ENCODE measurements around the gene MLLT3. TPM values are rescaled to one million over a fixed set of nuclear protein-coding genes. Genes with fewer than 3 reads are reported as not detected.

Gene MLLT3
- total and polyA plus RNA-seq, 2 of the 8 experiments (the other 6 are each of a cell fraction or from before 2014, with no cell fraction given), result 5.9 to 9.6 TPM

GRCh38 chr9:20300430-20301115 is 321.7 kb downstream of the MLLT3 start:
- Histone ChIP-seq H3K9me3 (ENCODE audit: insufficient read depth in 2 of 2, low read depth in 1 of 2, low read length in 1 of 2) (no peaks in the 10 kb centered on the region), H4K91ac (replicated peaks; ENCODE audit: insufficient read length, low read length) (peak overlapping the region; percentile 35), H3K23me2 (ENCODE audit: low read depth, low read length) (no peaks in the 10 kb centered on the region), H3K27me3 (replicated peaks in 1 of 4; ENCODE audit: control insufficient read depth in 3 of 4, extremely low read depth in 1 of 4, insufficient read depth in 3 of 4, low read length in 3 of 4) (no peaks in the 10 kb centered on the region), H3K79me1 (ENCODE audit: low read depth, low read length) (no peaks in the 10 kb centered on the region), H3K9ac (replicated peaks in 1 of 4; ENCODE audit: extremely low read depth in 1 of 4, low read depth in 3 of 4, low read length in 3 of 4) (no peak overlapping the region), H2AK5ac (ENCODE audit: low read depth, low read length) (no peak overlapping the region; the same call in 1 of the 2 replicates), H2BK20ac (ENCODE audit: low read length) (peak overlapping the region; percentile 100), H3K56ac (replicated peaks; ENCODE audit: insufficient read length, low read depth, low read length) (no peak overlapping the region), H3K14ac (ENCODE audit: insufficient read length) (no peak overlapping the region), H4K20me1 (replicated peaks in 1 of 2; ENCODE audit: control insufficient read depth in 1 of 2, insufficient read depth in 2 of 2, low read length in 2 of 2) (no peaks in the 10 kb centered on the region), H2BK12ac (ENCODE audit: low read depth, low read length) (peak overlapping the region; percentile 83), H3K18ac (ENCODE audit: extremely low read depth, low read length) (peak overlapping the region; percentile 64), H3K4ac (replicated peaks; ENCODE audit: insufficient read length, low read depth, low read length) (no peak overlapping the region), H3K4me3 (ENCODE audit: extremely low read depth in 1 of 4, insufficient read depth in 2 of 4, low read depth in 3 of 4, low read length in 4 of 4) (no peak overlapping the region), H4K8ac (ENCODE audit: extremely low read depth, insufficient read depth, low read length) (no peak overlapping the region), H4K5ac (ENCODE audit: insufficient read length, low read depth, low read length) (no peak overlapping the region), H2AFZ (ENCODE audit: low read length) (peak overlapping the region; percentile 63; the same call in 1 of the 2 replicates), H2BK5ac (ENCODE audit: low read depth, low read length) (peak overlapping the region; percentile 95; the same call in 1 of the 2 replicates), H3K27ac (ENCODE audit: low read depth, low read length) (peak overlapping the region; percentile 37; the same call in 1 of the 2 replicates), H2BK15ac (ENCODE audit: low read length) (0 out of 2 replicates have a peak overlapping the region, but pooled peaks have one; percentile 19), H3K4me1 (replicated peaks in 1 of 4; ENCODE audit: control insufficient read depth in 3 of 4, insufficient read depth in 4 of 4, low read length in 3 of 4) (peaks cover 6 to 25% (median 19%) of the 10 kb centered on the region in 4 experiments; a peak in 5 of 7 replicates), H2BK120ac (replicated peaks; ENCODE audit: low read depth, low read length) (peak overlapping the region; percentile 91), H3K4me2 (ENCODE audit: insufficient read depth in 1 of 2, low read depth in 2 of 2, low read length in 2 of 2) (no peak overlapping the region), H3K79me2 (ENCODE audit: control insufficient read depth in 1 of 2, insufficient read depth in 2 of 2, low read length in 2 of 2) (no peaks in the 10 kb centered on the region), H3K36me3 (ENCODE audit: control insufficient read depth in 2 of 4, insufficient read depth in 4 of 4, low read length in 3 of 4) (no peaks in the 10 kb centered on the region), H3K23ac (ENCODE audit: insufficient read length) (no peak overlapping the region)
- ChIA-PET CTCF (ENCODE audit: partially characterized antibody) (interaction anchor here (0.6 to 1.2 kb wide), 4 partner anchors 10 to 346 kb away, joined by 3 to 6 read pairs (median 4); no protein-coding TSS in a partner anchor), POLR2A (ENCODE audit: partially characterized antibody) (no interaction called here)
- WGBS, 2 experiments (ENCODE audit: extremely low coverage in 1 of 2, insufficient coverage in 1 of 2, insufficient read length in 1 of 2, insufficient replicate concordance in 2 of 2, low coverage in 1 of 2, low lambda C conversion rate in 2 of 2, missing lambda C conversion rate in 1 of 2), result 63% methylated on average over 2 of the region's 2 CpGs; no CpG with 5 or more reads in 1 of the 2 experiments
- no peak for FAIRE-seq
- DNase-seq (ENCODE audit: low read depth in 1 of 2, low spot score in 2 of 2), result no peak
- TF ChIP-seq RXRA (IDR thresholded peaks at IDR 0.05; ENCODE audit: insufficient read depth, low read depth, low read length) (no peak), FOSL1 (IDR thresholded peaks at IDR 0.05; ENCODE audit: insufficient read depth, low read depth, low read length) (no peak), EZH2 (IDR thresholded peaks at IDR 0.05; ENCODE audit: low read depth, low read length, severe bottlenecking) (no peak), MAFK (IDR thresholded peaks at IDR 0.05; ENCODE audit: low read depth, low read length) (no peak), ATF2 (IDR thresholded peaks at IDR 0.05; ENCODE audit: low read length) (no peak), RFX5 (IDR thresholded peaks at IDR 0.05; ENCODE audit: borderline replicate concordance, low read depth, low read length) (no peak), SRF (IDR thresholded peaks at IDR 0.05; ENCODE audit: low read depth, low read length) (no peak), ZNF274 (IDR thresholded peaks at IDR 0.05; ENCODE audit: borderline replicate concordance, extremely low read depth, low read length) (no peak), BACH1 (IDR thresholded peaks at IDR 0.05; ENCODE audit: low read length) (no peak), POU5F1 (IDR thresholded peaks at IDR 0.05; ENCODE audit: low read depth, low read length) (no peak), TBP (IDR thresholded peaks at IDR 0.05; ENCODE audit: low read depth, low read length) (no peak)

All from H1 (cell line).